Gastroesophageal sphincter (tissue), 4 donors: ENCODE results near the gene VASN. TPM values are rescaled to one million over a fixed set of nuclear protein-coding genes. Genes with fewer than 3 reads are reported as not detected.
"Not testable (repeated sequence)": the region's sequence is repeated elsewhere in the genome, so short reads cannot be mapped to it uniquely, and the experiment has no call there.

Experiments
- ATAC-seq: fragments of 150-250 bp; one replicate; pipeline ENCODE4 v1.9.1; 2016; ENCODE audit warnings: mild to moderate bottlenecking, moderate library complexity
- H3K27ac ChIP-seq, 4 donors: fragments of 200-600 bp; sonication (generic) in 3 of 4; 1 replicate in 3 of 4; 2 replicates in 1 of 4; pipeline ENCODE4 v1.5.1; 2016 to 2019
- H3K27me3 ChIP-seq: fragments of 200-600 bp; sonication (generic); one replicate; pipeline ENCODE4 v1.5.1; 2019
- H3K36me3 ChIP-seq, 2 donors: fragments of 200-600 bp; sonication (generic); one replicate each; pipeline ENCODE4 v1.5.1; 2019; ENCODE audit warnings: control low read depth in 1 of 2
- H3K4me1 ChIP-seq, 3 donors: fragments of 200-600 bp; sonication (generic); 1 replicate in 2 of 3; 2 replicates in 1 of 3; pipeline ENCODE4 v1.5.1; 2016 to 2019; ENCODE audit warnings: control low read depth in 2 of 3
- H3K4me3 ChIP-seq, 2 donors: fragments of 200-600 bp; sonication (generic); one replicate each; pipeline ENCODE4 v1.5.1; 2019; ENCODE audit warnings: mild to moderate bottlenecking in 1 of 2, moderate library complexity in 1 of 2
- H3K9me3 ChIP-seq, 3 donors: fragments of 200-600 bp; sonication (generic); one replicate each; pipeline ENCODE4 v1.5.1; 2017 to 2019; ENCODE audit warnings: control low read depth in 2 of 3
- CTCF ChIP-seq, 4 experiments: fragments of 200-600 bp in 2 of 4; fragments of 450-650 bp in 2 of 4; sonication (generic) in 1 of 4; IDR thresholded peaks; one replicate each; pipeline ENCODE4 v1.5.1; 2017 to 2019; ENCODE audit warnings: antibody characterized with exemption in 4 of 4, mild to moderate bottlenecking in 2 of 4, moderate library complexity in 2 of 4
- EP300 ChIP-seq: sonication (generic); formaldehyde crosslinking; IDR thresholded peaks from one replicate; pipeline ENCODE4 v1.6.1; 2017; ENCODE audit warnings: antibody characterized with exemption, mild to moderate bottlenecking
- POLR2A ChIP-seq, 2 donors: fragments of 450-650 bp; IDR thresholded peaks; one replicate each; pipeline ENCODE4 v1.6.1; 2017; ENCODE audit warnings: antibody characterized with exemption in 2 of 2, mild to moderate bottlenecking in 2 of 2, moderate library complexity in 1 of 2
- POLR2AphosphoS5 ChIP-seq: sonication (generic); formaldehyde crosslinking; IDR thresholded peaks from one replicate; pipeline ENCODE4 v1.6.1; 2017; ENCODE audit warnings: antibody characterized with exemption
- WGBS, 2 donors: methylation state at CpG; one replicate each; pipeline ENCODE4 v1.1.5; 2018; ENCODE audit warnings: low coverage in 1 of 2; 5-methylcytosine and 5-hydroxymethylcytosine counted together
- total RNA-seq, 4 donors: library from RNA; depleted of rRNA; stranded (reverse); fragments of >200 nt; gene quantifications; one replicate each; pipeline ENCODE4 v1.1.0, GENCODE V29; 2016

Gene VASN
- total RNA-seq, 4 donors from 2014 or later: 6.8 to 35.8 (median 19.9) TPM

GRCh38 chr16:4391631-4392381, 20.2 kb downstream of the VASN start:
- Histone ChIP-seq H3K27ac (peak overlapping the region in 2 of 4 donors; percentile 55 to 65), H3K4me1 (peaks cover 0 to 58% (median 13%) of the 10 kb centered on the region in 3 donors), H3K27me3 (no peaks in the 10 kb centered on the region), H3K36me3 (peaks cover 0 to 74% of the 10 kb centered on the region in 2 donors), H3K4me3 (no peak overlapping the region), H3K9me3 (no peaks in the 10 kb centered on the region)
- WGBS, 2 donors: no CpG with 5 or more reads among the region's 22 CpGs
- TF ChIP-seq CTCF (IDR thresholded peaks at IDR 0.05) (no peak), POLR2A (IDR thresholded peaks at IDR 0.05) (no peak)
- ATAC-seq: no peak

GRCh38 chr16:4392382-4393239, 21.0 kb downstream of the VASN start:
- Histone ChIP-seq H3K27ac (peak overlapping the region in 3 of 4 donors; percentile 55 to 68 (median 65)), H3K27me3 (no peaks in the 10 kb centered on the region), H3K9me3 (no peaks in the 10 kb centered on the region), H3K36me3 (peaks cover 0 to 73% of the 10 kb centered on the region in 2 donors), H3K4me1 (peaks cover 0 to 50% (median 12%) of the 10 kb centered on the region in 3 donors), H3K4me3 (no peak overlapping the region)
- ATAC-seq: peak; percentile 48
- 0 to 43% methylated on average over 1 to 3 of the region's 27 CpGs for WGBS, 2 donors
- TF ChIP-seq POLR2AphosphoS5 (peak; percentile 32), POLR2A (IDR thresholded peaks at IDR 0.05) (no peak), CTCF (IDR thresholded peaks at IDR 0.05) (no peak), EP300 (no peak)

GRCh38 chr16:4393240-4393600, 21.6 kb downstream of the VASN start:
- H3K36me3 ChIP-seq: peaks cover 0 to 68% of the 10 kb centered on the region in 2 donors
- 71% methylated on average over 2 of the region's 6 CpGs; no CpG with 5 or more reads in 1 of the 2 donors for WGBS, 2 donors
- TF ChIP-seq CTCF (IDR thresholded peaks at IDR 0.05) (no peak), POLR2AphosphoS5 (no peak), POLR2A (IDR thresholded peaks at IDR 0.05) (no peak), EP300 (no peak)
- peak overlapping the region in 3 of 4 donors; percentile 55 to 68 (median 65) for H3K27ac ChIP-seq
- no peak overlapping the region for H3K4me3 ChIP-seq
- no peak for ATAC-seq
- H3K4me1 ChIP-seq: peaks cover 0 to 44% (median 12%) of the 10 kb centered on the region in 3 donors
- H3K27me3 ChIP-seq: no peaks in the 10 kb centered on the region
- H3K9me3 ChIP-seq: no peaks in the 10 kb centered on the region

GRCh38 chr16:4393850-4394249, 22.2 kb downstream of the VASN start:
- not testable (repeated sequence) for H3K4me3 ChIP-seq, H3K9me3 ChIP-seq, H3K27me3 ChIP-seq, ATAC-seq
- 97% methylated on average over 11 of the region's 15 CpGs; no CpG with 5 or more reads in 1 of the 2 donors for WGBS, 2 donors
- H3K36me3 ChIP-seq: peaks cover 0 to 67% of the 10 kb centered on the region in 2 donors
- H3K4me1 ChIP-seq: peaks cover 0 to 38% (median 12%) of the 10 kb centered on the region in 3 donors
- peak overlapping the region in 1 of 4 donors; percentile 65 for H3K27ac ChIP-seq

GRCh38 chr16:4395055-4395726, 23.5 kb downstream of the VASN start:
- Histone ChIP-seq H3K9me3 (no peaks in the 10 kb centered on the region), H3K4me3 (no peak overlapping the region), H3K4me1 (peaks cover 0 to 24% (median 12%) of the 10 kb centered on the region in 3 donors), H3K27ac (no peak overlapping the region), H3K27me3 (no peaks in the 10 kb centered on the region), H3K36me3 (peaks cover 0 to 56% of the 10 kb centered on the region in 2 donors)
- no peak for ATAC-seq
- WGBS, 2 donors: 67% methylated on average over 3 of the region's 9 CpGs; no CpG with 5 or more reads in 1 of the 2 donors
- TF ChIP-seq POLR2AphosphoS5 (no peak), CTCF (IDR thresholded peaks at IDR 0.05) (no peak), EP300 (no peak), POLR2A (IDR thresholded peaks at IDR 0.05) (no peak)
